Stimulated activated naive CD8-positive, alpha-beta T cell treated with anti-CD3 and anti-CD28 coated beads, Interleukin-15, amount 100 ng/mL, for 72 hours (primary cell): Measurements from ENCODE around the gene FAM83F.
A peak's percentile ranks its signal among the peaks of the same experiment; 100 is the strongest.
"Not testable (repeated sequence)": the region's sequence is repeated elsewhere in the genome, so short reads cannot be mapped to it uniquely, and the experiment has no call there.

Experiments used
- ATAC-seq: fragments of 150-1000 bp; cut with Tn5 transposase; 2 replicates; pipeline ENCODE4 v1.10.0; 2021; ENCODE audit warnings: mild to moderate bottlenecking, moderate library complexity
- DNase-seq, 2 donors: peaks; one replicate each; pipeline ENCODE4 v3.0.0; 2021 to 2022
- H3K27ac Mint-ChIP-seq, 2 donors: one replicate each; pipeline ENCODE4 v1.8.0; 2022; ENCODE audit warnings: mild to moderate bottlenecking in 2 of 2, mixed read lengths in 2 of 2, moderate library complexity in 2 of 2
- H3K27me3 Mint-ChIP-seq: one replicate; pipeline ENCODE4 v1.8.0; 2022; ENCODE audit warnings: mixed read lengths
- H3K4me1 Mint-ChIP-seq: one replicate; pipeline ENCODE4 v1.8.0; 2022; ENCODE audit warnings: mild to moderate bottlenecking, mixed read lengths
- H3K4me3 Mint-ChIP-seq, 2 donors: one replicate each; pipeline ENCODE4 v1.8.0; 2022; ENCODE audit warnings: mild to moderate bottlenecking in 2 of 2, mixed read lengths in 2 of 2, moderate library complexity in 1 of 2
- H3K9me3 Mint-ChIP-seq, 2 donors: one replicate each; pipeline ENCODE4 v1.8.0; 2022; ENCODE audit warnings: mixed read lengths in 2 of 2

FAM83F gene

GRCh38 chr22:39994566-39995392 lies at the start of gene FAM83F:
TSS of gene FAM83F (plus strand) at chr22:39994954. CDS start at chr22:39995043, 89 bp downstream.
- peak; percentile 78 for ATAC-seq
- peak within 1 kb of the TSS; percentile 68 to 71 for H3K4me3 Mint-ChIP-seq
- H3K27me3 Mint-ChIP-seq = peaks cover 23% of the 10 kb centered on the region
- H3K27ac Mint-ChIP-seq = peak within 1 kb of the TSS; percentile 5 to 89
- peak; percentile 33 to 51 for DNase-seq
- H3K9me3 Mint-ChIP-seq = no peaks in the 10 kb centered on the region
- peaks cover 26% of the 10 kb centered on the region for H3K4me1 Mint-ChIP-seq

GRCh38 chr22:39946126-39946502 lies 48.6 kb upstream of the FAM83F start:
- ATAC-seq (no peak), DNase-seq (no peak)
- H3K4me3 Mint-ChIP-seq = peak overlapping the region in 1 of 2 donors; percentile 71
- no peaks in the 10 kb centered on the region for H3K27me3 Mint-ChIP-seq
- peak overlapping the region in 1 of 2 donors; percentile 20 for H3K27ac Mint-ChIP-seq
- H3K9me3 Mint-ChIP-seq = no peaks in the 10 kb centered on the region
- peaks cover 100% of the 10 kb centered on the region for H3K4me1 Mint-ChIP-seq

DNA sequence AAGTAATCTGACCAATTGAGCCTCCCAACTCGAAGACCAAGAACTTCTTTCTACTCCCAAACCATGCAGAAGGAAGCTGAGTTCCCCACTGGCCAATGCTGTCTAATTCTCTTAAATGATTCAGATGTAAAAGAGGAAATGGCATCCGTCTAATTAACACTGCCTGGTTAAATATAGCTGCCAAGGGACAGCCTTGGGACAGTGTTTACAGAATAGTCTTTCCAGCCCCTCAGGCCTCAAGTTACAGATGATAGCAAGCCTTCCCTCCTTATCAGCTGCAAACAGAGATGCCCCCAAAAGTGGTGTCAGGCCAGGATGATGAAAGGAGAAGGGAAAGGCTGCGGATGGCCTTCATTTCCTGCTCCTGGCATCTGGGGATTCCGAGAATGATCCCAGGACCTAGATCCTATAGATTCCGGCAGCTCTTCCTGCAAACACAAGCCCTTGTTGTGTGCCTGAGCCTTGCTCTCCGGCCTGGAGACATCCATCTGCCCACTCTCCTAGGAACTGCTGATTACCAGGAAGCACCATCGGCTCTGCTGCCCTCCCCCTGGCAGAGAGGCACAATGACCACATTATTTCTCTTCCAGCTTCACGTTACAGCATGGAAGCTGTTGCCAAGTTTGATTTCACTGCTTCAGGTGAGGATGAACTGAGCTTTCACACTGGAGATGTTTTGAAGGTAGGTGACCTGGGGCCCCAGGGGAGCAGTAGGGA lies 48.1 kb upstream of the FAM83F start:
- H3K27me3 Mint-ChIP-seq = no peaks in the 10 kb centered on the region
- DNase-seq = no peak
- peaks cover 100% of the 10 kb centered on the region for H3K4me1 Mint-ChIP-seq
- H3K4me3 Mint-ChIP-seq = peak overlapping the region; percentile 71 to 76
- H3K27ac Mint-ChIP-seq = peak overlapping the region; percentile 55 to 81
- ATAC-seq = no peak
- H3K9me3 Mint-ChIP-seq = no peaks in the 10 kb centered on the region

- DNase-seq (no peak), ATAC-seq (no peak)
- Mint-ChIP-seq H3K27ac (peak overlapping the region; percentile 55 to 81), H3K27me3 (no peaks in the 10 kb centered on the region), H3K4me3 (peak overlapping the region; percentile 71 to 76), H3K4me1 (peaks cover 100% of the 10 kb centered on the region), H3K9me3 (no peaks in the 10 kb centered on the region)
Measured at GRCh38 chr22:39947220-39948216, 47.2 kb upstream of the FAM83F start.

GRCh38 chr22:39949964-39950737 lies 44.6 kb upstream of the FAM83F start:
- Mint-ChIP-seq H3K27ac (no peak overlapping the region), H3K4me1 (peaks cover 100% of the 10 kb centered on the region)

GRCh38 chr22:39951603-39952293 lies 43.0 kb upstream of the FAM83F start:
- not testable (repeated sequence) for H3K9me3 Mint-ChIP-seq, DNase-seq, H3K27me3 Mint-ChIP-seq
- peaks cover 97% of the 10 kb centered on the region for H3K4me1 Mint-ChIP-seq
- ATAC-seq = peak; percentile 77
- peak overlapping the region in 1 of 2 donors; percentile 84 for H3K27ac Mint-ChIP-seq
- H3K4me3 Mint-ChIP-seq = peak overlapping the region; percentile 68 to 70

More at GRCh38 chr22:39949964-39950737, 44.6 kb upstream of the FAM83F start:
- Mint-ChIP-seq H3K4me3 (peak overlapping the region; percentile 30 to 68), H3K27me3 (no peaks in the 10 kb centered on the region), H3K9me3 (no peaks in the 10 kb centered on the region)
- no peak for DNase-seq
- ATAC-seq = no peak

- peak overlapping the region in 1 of 2 donors; percentile 6 for H3K27ac Mint-ChIP-seq
- H3K4me1 Mint-ChIP-seq = peaks cover 97% of the 10 kb centered on the region
- no peaks in the 10 kb centered on the region for H3K9me3 Mint-ChIP-seq
- no peaks in the 10 kb centered on the region for H3K27me3 Mint-ChIP-seq
- ATAC-seq (no peak), DNase-seq (no peak)
- peak overlapping the region; percentile 68 to 70 for H3K4me3 Mint-ChIP-seq
Measured at GRCh38 chr22:39952347-39952746, 42.4 kb upstream of the FAM83F start.

GRCh38 chr22:39953101-39953500 lies 41.7 kb upstream of the FAM83F start:
- Mint-ChIP-seq H3K4me3 (peak overlapping the region; percentile 14 to 30), H3K27me3 (no peaks in the 10 kb centered on the region)
- ATAC-seq = no peak

DNA sequence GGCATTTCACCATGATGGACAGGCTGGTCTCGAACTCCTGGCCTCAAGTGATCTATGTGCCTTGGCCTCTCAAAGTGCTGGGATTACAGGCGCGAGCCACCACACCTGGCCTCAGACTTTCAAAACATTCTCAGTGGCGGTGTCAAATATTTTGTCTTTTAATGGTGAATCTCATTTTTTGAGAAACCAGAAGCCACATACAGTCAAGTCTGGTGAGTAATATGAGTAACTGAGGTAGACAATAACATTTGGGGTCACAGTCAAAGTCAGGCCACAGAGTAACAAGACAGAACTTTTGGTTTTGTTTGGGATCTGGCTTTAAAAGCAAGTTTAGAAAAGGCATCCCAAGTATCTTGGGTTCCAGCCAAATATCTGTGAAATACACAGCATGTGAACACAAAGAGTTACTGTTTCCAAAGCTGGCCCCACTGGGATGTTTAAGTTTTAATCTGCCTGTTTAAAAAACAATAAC lies 40.1 kb upstream of the FAM83F start:
- peak; percentile 78 for ATAC-seq
- peak overlapping the region in 1 of 2 donors; percentile 21 for H3K4me3 Mint-ChIP-seq
- peak in 1 of 2 donors; percentile 61 for DNase-seq
- peak overlapping the region in 1 of 2 donors; percentile 51 for H3K27ac Mint-ChIP-seq
- H3K4me1 Mint-ChIP-seq = peaks cover 97% of the 10 kb centered on the region
- H3K27me3 Mint-ChIP-seq = no peaks in the 10 kb centered on the region
- H3K9me3 Mint-ChIP-seq = peaks cover 0 to 8% of the 10 kb centered on the region in 2 donors

More at GRCh38 chr22:39953101-39953500, 41.7 kb upstream of the FAM83F start:
- DNase-seq = no peak
- Mint-ChIP-seq H3K27ac (peak overlapping the region; percentile 0 to 43), H3K9me3 (peaks cover 0 to 3% of the 10 kb centered on the region in 2 donors), H3K4me1 (peaks cover 97% of the 10 kb centered on the region)

DNA sequence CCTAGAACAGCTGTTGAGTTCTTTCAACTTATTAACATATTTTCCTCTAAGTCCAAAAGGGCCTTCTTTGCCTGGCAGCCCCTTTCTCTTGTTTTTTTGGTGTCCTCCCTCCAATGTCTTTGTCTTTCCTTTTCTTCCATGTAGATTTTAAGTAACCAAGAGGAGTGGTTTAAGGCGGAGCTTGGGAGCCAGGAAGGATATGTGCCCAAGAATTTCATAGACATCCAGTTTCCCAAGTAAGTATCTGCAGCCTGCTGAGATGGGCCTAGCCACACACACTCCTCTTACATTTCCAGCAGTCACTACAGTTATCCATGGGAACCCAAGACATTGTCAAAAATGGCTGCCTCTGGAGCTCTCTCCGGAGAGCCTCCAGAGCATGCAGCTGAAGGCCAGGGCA lies 39.1 kb upstream of the FAM83F start:
- ATAC-seq (no peak), DNase-seq (no peak)
- Mint-ChIP-seq H3K27me3 (no peaks in the 10 kb centered on the region), H3K4me1 (peaks cover 97% of the 10 kb centered on the region), H3K9me3 (peaks cover 0 to 8% of the 10 kb centered on the region in 2 donors), H3K27ac (no peak overlapping the region), H3K4me3 (peak overlapping the region in 1 of 2 donors; percentile 13)

- no peaks in the 10 kb centered on the region for H3K27me3 Mint-ChIP-seq
- DNase-seq (no peak), ATAC-seq (no peak)
- peaks cover 0 to 8% of the 10 kb centered on the region in 2 donors for H3K9me3 Mint-ChIP-seq
- H3K27ac Mint-ChIP-seq = peak overlapping the region in 1 of 2 donors; percentile 42
- peaks cover 97% of the 10 kb centered on the region for H3K4me1 Mint-ChIP-seq
- peak overlapping the region in 1 of 2 donors; percentile 38 for H3K4me3 Mint-ChIP-seq
Measured at GRCh38 chr22:39956932-39957664, 37.7 kb upstream of the FAM83F start.

DNA sequence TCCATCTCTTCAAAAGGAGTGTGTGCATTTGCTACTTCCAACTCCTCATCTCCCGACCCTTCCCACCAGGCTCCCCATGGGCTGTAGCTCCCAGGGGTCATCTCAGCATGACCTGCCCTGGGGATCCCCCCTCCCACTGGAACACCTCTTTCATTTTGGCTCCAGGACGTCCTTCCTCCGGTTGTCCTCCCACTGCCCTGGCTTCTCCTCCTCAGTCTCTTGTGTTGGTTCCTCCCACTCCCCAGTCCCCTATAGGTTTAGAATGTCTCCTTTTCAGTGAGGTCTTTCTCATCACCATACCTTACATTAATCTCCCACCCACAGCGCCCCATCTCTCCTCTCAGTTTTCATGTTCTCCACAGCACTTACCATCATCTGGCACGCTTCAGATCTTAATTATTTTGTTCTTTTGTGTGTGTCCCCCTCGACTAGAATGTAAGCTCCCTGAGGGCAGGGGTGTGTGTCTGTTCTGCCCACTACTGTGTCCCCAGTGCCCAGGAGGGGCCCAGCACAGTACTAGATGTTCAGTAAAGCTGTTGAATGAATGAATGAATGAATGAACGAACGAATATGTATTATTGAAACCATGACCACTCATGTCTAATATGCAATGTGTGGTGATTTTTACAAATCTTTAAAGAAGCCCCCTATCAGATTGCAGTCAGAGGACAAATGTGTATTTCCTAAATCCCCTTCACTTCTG lies 36.6 kb upstream of the FAM83F start:
- DNase-seq = no peak
- ATAC-seq = no peak
- Mint-ChIP-seq H3K27ac (peak overlapping the region in 1 of 2 donors; percentile 86), H3K27me3 (no peaks in the 10 kb centered on the region), H3K4me3 (peak overlapping the region in 1 of 2 donors; percentile 16), H3K9me3 (peaks cover 0 to 8% of the 10 kb centered on the region in 2 donors), H3K4me1 (peaks cover 89% of the 10 kb centered on the region)
